22Rv1 (cell line): Measurements from ENCODE around the gene SPDYA.

Experiments
- ZFX ChIP-seq: fragments of 450-650 bp; IDR thresholded peaks from 2 replicates; pipeline ENCODE4 v1.6.1; 2017; ENCODE audit warnings: antibody characterized with exemption, borderline replicate concordance
- TF ChIP-seq, protein P1 (sequence below): fragments of 450-650 bp; IDR thresholded peaks from 2 replicates; pipeline ENCODE4 v1.5.1; 2017; ENCODE audit warnings: mild to moderate bottlenecking

DNA sequence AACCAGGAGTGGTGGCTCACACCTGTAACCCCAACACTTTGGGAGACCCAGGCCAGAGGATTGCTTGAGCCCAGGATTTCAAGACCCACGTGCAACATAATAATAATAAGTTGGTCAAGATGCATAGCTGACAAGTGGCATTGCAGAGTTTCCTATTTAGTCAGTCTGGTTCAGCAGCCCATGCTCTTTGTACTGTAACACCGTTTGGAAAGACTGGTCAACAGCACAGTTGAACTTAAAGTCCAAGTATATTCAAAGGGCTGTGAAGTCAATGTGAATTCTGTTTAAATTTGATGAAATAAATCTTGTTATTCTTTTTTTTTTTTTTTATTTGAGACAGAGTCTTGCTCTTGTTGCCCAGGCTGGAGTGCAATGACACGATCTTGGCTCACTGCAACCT lies 61.0 kb downstream of the SPDYA start:
- TF ChIP-seq, protein P1, sequence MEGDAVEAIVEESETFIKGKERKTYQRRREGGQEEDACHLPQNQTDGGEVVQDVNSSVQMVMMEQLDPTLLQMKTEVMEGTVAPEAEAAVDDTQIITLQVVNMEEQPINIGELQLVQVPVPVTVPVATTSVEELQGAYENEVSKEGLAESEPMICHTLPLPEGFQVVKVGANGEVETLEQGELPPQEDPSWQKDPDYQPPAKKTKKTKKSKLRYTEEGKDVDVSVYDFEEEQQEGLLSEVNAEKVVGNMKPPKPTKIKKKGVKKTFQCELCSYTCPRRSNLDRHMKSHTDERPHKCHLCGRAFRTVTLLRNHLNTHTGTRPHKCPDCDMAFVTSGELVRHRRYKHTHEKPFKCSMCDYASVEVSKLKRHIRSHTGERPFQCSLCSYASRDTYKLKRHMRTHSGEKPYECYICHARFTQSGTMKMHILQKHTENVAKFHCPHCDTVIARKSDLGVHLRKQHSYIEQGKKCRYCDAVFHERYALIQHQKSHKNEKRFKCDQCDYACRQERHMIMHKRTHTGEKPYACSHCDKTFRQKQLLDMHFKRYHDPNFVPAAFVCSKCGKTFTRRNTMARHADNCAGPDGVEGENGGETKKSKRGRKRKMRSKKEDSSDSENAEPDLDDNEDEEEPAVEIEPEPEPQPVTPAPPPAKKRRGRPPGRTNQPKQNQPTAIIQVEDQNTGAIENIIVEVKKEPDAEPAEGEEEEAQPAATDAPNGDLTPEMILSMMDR, result no peak
- TF ChIP-seq ZFX, result no peak
